HCT116 (cell line): ENCODE results near the gene PCSK2.

ENCODE experiments used
- EGR1 ChIP-seq: IDR thresholded peaks from 2 replicates; pipeline ENCODE4 v1.6.1; 2012; ENCODE audit warnings: low read depth
- FOSL1 ChIP-seq: IDR thresholded peaks from 2 replicates; pipeline ENCODE4 v1.6.1; 2012; ENCODE audit warnings: low read depth
- POLR2A ChIP-seq: IDR thresholded peaks from 2 replicates; pipeline ENCODE4 v1.7.0; 2011; ENCODE audit warnings: borderline replicate concordance; ENCODE audit not compliant: insufficient read depth, insufficient read length; ENCODE audit errors: extremely low read depth
- SIN3A ChIP-seq: IDR thresholded peaks from 2 replicates; pipeline ENCODE4 v1.6.1; 2012; ENCODE audit warnings: low read depth
- SP1 ChIP-seq: IDR thresholded peaks from 2 replicates; pipeline ENCODE4 v1.6.1; 2012; ENCODE audit warnings: low read depth
- TCF7L2 ChIP-seq: IDR thresholded peaks from 2 replicates; pipeline ENCODE4 v1.7.0; 2011; ENCODE audit warnings: borderline replicate concordance, inconsistent platforms; ENCODE audit not compliant: insufficient read depth, insufficient read length; ENCODE audit errors: extremely low read depth
- ZNF274 ChIP-seq: fragments of 200-500 bp; sonication (Bioruptor generic); IDR thresholded peaks from 2 replicates; pipeline ENCODE4 v1.6.1; 2014; ENCODE audit warnings: mild to moderate bottlenecking, low read depth, low read length, inconsistent platforms
- TF ChIP-seq, protein P1 (sequence below), 3 experiments: fragments of 200-600 bp in 1 of 3; sonication (generic) in 1 of 3; IDR thresholded peaks in 2 of 3; conservative IDR thresholded peaks in 1 of 3; 2 replicates each; pipeline ENCODE4 v1.5.1; 2012 to 2017; ENCODE audit warnings: low read depth in 2 of 3, low read length in 2 of 3, antibody characterized with exemption in 1 of 3, borderline replicate concordance in 1 of 3, control low read depth in 1 of 3, mild to moderate bottlenecking in 1 of 3, mixed read lengths in 1 of 3, mixed run types in 1 of 3, moderate library complexity in 1 of 3; ENCODE audit not compliant: insufficient read depth in 1 of 3
- TF ChIP-seq, protein P2 (sequence below): IDR thresholded peaks from 2 replicates; pipeline ENCODE4 v1.6.1; 2012; ENCODE audit warnings: low read depth
- TF ChIP-seq, protein P3 (sequence below): IDR thresholded peaks from 2 replicates; pipeline ENCODE4 v1.6.1; 2012

DNA sequence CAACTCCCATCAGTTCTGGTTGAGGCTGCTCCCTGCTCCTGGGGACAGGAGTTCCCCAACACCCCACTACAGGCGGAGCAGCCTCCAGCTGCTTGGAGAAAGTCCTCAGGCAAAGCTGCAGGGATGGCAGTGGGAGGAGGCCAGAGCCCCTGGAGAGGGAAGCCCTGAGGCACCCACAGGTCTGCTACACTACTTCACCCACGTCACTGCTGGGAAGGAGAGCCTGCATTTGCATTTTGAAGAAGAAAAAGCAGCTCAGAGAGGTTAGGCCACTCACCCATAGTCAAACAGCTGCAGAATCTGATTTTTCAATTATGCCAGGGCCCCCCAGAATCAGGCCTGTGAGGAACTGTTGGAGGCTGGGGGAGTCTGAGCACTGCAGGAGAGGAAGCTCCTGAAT, 287.1 kb downstream of the PCSK2 start:
- TF ChIP-seq, protein P1, sequence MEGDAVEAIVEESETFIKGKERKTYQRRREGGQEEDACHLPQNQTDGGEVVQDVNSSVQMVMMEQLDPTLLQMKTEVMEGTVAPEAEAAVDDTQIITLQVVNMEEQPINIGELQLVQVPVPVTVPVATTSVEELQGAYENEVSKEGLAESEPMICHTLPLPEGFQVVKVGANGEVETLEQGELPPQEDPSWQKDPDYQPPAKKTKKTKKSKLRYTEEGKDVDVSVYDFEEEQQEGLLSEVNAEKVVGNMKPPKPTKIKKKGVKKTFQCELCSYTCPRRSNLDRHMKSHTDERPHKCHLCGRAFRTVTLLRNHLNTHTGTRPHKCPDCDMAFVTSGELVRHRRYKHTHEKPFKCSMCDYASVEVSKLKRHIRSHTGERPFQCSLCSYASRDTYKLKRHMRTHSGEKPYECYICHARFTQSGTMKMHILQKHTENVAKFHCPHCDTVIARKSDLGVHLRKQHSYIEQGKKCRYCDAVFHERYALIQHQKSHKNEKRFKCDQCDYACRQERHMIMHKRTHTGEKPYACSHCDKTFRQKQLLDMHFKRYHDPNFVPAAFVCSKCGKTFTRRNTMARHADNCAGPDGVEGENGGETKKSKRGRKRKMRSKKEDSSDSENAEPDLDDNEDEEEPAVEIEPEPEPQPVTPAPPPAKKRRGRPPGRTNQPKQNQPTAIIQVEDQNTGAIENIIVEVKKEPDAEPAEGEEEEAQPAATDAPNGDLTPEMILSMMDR (IDR thresholded peaks at IDR 0.05 in 2 of 3, conservative IDR thresholded peaks at IDR 0.05 in 1 of 3; ENCODE audit: borderline replicate concordance in 1 of 3, insufficient read depth in 1 of 3, low read depth in 2 of 3, low read length in 2 of 3) = no peak
- TF ChIP-seq, protein P2, sequence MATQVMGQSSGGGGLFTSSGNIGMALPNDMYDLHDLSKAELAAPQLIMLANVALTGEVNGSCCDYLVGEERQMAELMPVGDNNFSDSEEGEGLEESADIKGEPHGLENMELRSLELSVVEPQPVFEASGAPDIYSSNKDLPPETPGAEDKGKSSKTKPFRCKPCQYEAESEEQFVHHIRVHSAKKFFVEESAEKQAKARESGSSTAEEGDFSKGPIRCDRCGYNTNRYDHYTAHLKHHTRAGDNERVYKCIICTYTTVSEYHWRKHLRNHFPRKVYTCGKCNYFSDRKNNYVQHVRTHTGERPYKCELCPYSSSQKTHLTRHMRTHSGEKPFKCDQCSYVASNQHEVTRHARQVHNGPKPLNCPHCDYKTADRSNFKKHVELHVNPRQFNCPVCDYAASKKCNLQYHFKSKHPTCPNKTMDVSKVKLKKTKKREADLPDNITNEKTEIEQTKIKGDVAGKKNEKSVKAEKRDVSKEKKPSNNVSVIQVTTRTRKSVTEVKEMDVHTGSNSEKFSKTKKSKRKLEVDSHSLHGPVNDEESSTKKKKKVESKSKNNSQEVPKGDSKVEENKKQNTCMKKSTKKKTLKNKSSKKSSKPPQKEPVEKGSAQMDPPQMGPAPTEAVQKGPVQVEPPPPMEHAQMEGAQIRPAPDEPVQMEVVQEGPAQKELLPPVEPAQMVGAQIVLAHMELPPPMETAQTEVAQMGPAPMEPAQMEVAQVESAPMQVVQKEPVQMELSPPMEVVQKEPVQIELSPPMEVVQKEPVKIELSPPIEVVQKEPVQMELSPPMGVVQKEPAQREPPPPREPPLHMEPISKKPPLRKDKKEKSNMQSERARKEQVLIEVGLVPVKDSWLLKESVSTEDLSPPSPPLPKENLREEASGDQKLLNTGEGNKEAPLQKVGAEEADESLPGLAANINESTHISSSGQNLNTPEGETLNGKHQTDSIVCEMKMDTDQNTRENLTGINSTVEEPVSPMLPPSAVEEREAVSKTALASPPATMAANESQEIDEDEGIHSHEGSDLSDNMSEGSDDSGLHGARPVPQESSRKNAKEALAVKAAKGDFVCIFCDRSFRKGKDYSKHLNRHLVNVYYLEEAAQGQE = no peak
- TF ChIP-seq SP1 (no peak), TCF7L2 (no peak), POLR2A (no peak), FOSL1 (no peak), SIN3A (no peak), ZNF274 (no peak), EGR1 (no peak)
- TF ChIP-seq, protein P3, sequence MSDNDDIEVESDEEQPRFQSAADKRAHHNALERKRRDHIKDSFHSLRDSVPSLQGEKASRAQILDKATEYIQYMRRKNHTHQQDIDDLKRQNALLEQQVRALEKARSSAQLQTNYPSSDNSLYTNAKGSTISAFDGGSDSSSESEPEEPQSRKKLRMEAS = no peak
